ENCODE results near the gene SLC38A5.

SLC38A5 gene

GRCh38 chrX:48474581-48474980, 4.5 kb upstream of the SLC38A5 start:
- no peak for TF ChIP-seq RARB (CRISPR knock-in tag; IDR thresholded peaks at IDR 0.05)
- TF ChIP-seq POU6F1 (CRISPR knock-in tag; IDR thresholded peaks at IDR 0.05; ENCODE audit: borderline replicate concordance, low read depth) = no peak
- TF ChIP-seq CREB5 (CRISPR knock-in tag; IDR thresholded peaks at IDR 0.05; ENCODE audit: low read depth) = no peak
- no peak for TF ChIP-seq ZFP30 (CRISPR knock-in tag; IDR thresholded peaks at IDR 0.05)
- no peak for TF ChIP-seq ZC3H10 (CRISPR knock-in tag; IDR thresholded peaks at IDR 0.05)
- TF ChIP-seq ISL1 (CRISPR knock-in tag; IDR thresholded peaks at IDR 0.05) = no peak
- no peak for TF ChIP-seq GLIS3 (CRISPR knock-in tag; IDR thresholded peaks at IDR 0.05)
- TF ChIP-seq ESRRG (CRISPR knock-in tag; IDR thresholded peaks at IDR 0.05) = no peak
- TF ChIP-seq TSHZ2 (CRISPR knock-in tag; IDR thresholded peaks at IDR 0.05) = no peak
- no peak for TF ChIP-seq OSR1 (CRISPR knock-in tag; IDR thresholded peaks at IDR 0.05)
- no peak for TF ChIP-seq ZNF70 (CRISPR knock-in tag; IDR thresholded peaks at IDR 0.05)
- TF ChIP-seq TOX (CRISPR knock-in tag; IDR thresholded peaks at IDR 0.05; ENCODE audit: borderline replicate concordance) = no peak
- no peak for TF ChIP-seq SNAI2 (CRISPR knock-in tag; IDR thresholded peaks at IDR 0.05)
- no peak for TF ChIP-seq CSDC2 (CRISPR knock-in tag; IDR thresholded peaks at IDR 0.05)
- TF ChIP-seq TCF4 (CRISPR knock-in tag; IDR thresholded peaks at IDR 0.05; ENCODE audit: borderline replicate concordance) = no peak
- no peak for TF ChIP-seq BACH2 (CRISPR knock-in tag; IDR thresholded peaks at IDR 0.05; ENCODE audit: borderline replicate concordance)
- no peak for TF ChIP-seq PPARA (CRISPR knock-in tag; IDR thresholded peaks at IDR 0.05; ENCODE audit: borderline replicate concordance)
- TF ChIP-seq PATZ1 (CRISPR knock-in tag; IDR thresholded peaks at IDR 0.05; ENCODE audit: borderline replicate concordance) = no peak
- TF ChIP-seq ZNF565 (CRISPR knock-in tag; conservative IDR thresholded peaks at IDR 0.05; ENCODE audit: low read depth) = no peak
- no peak for TF ChIP-seq ARNTL (CRISPR knock-in tag; IDR thresholded peaks at IDR 0.05; ENCODE audit: borderline replicate concordance, low read depth)
- no peak for ATAC-seq

- ATAC-seq = no peak
- TF ChIP-seq ZNF70 (CRISPR knock-in tag; IDR thresholded peaks at IDR 0.05) (no peak), TSHZ2 (CRISPR knock-in tag; IDR thresholded peaks at IDR 0.05) (no peak), ZFP30 (CRISPR knock-in tag; IDR thresholded peaks at IDR 0.05) (no peak), POU6F1 (CRISPR knock-in tag; IDR thresholded peaks at IDR 0.05; ENCODE audit: borderline replicate concordance, low read depth) (no peak), ZFP3 (CRISPR knock-in tag; IDR thresholded peaks at IDR 0.05) (no peak), CREB5 (CRISPR knock-in tag; IDR thresholded peaks at IDR 0.05; ENCODE audit: low read depth) (no peak), ZNF565 (CRISPR knock-in tag; conservative IDR thresholded peaks at IDR 0.05; ENCODE audit: low read depth) (no peak), OSR1 (CRISPR knock-in tag; IDR thresholded peaks at IDR 0.05) (no peak), ZC3H10 (CRISPR knock-in tag; IDR thresholded peaks at IDR 0.05) (no peak), ESRRG (CRISPR knock-in tag; IDR thresholded peaks at IDR 0.05) (no peak), PATZ1 (CRISPR knock-in tag; IDR thresholded peaks at IDR 0.05; ENCODE audit: borderline replicate concordance) (no peak)
Measured at GRCh38 chrX:48474127-48474526, 4.1 kb upstream of the SLC38A5 start.
